SK-N-SH treated with all-trans-retinoic acid at 6 μM for 48 hours (cell line): ENCODE results near the gene OTOG.

Experiments
- ATAC-seq: fragments of 200-7000 bp; cut with Tn5 transposase; 3 replicates; pipeline ENCODE4 v1.9.1; 2020; ENCODE audit warnings: mild to moderate bottlenecking, moderate library complexity
- ARNTL ChIP-seq: fragments of 450-650 bp; formaldehyde crosslinking; IDR thresholded peaks from 2 replicates; pipeline ENCODE4 v1.5.0; 2020; ENCODE audit warnings: low read depth, mild to moderate bottlenecking, moderate library complexity, borderline replicate concordance
- BACH2 ChIP-seq: fragments of 250-450 bp; sonication (Bioruptor Pico); IDR thresholded peaks from 2 replicates; pipeline ENCODE4 v1.9.0; 2021; ENCODE audit warnings: mild to moderate bottlenecking, borderline replicate concordance
- ESRRG ChIP-seq: fragments of 250-450 bp; sonication (Bioruptor Pico); IDR thresholded peaks from 2 replicates; pipeline ENCODE4 v1.6.1; 2021; ENCODE audit warnings: mild to moderate bottlenecking
- ISL1 ChIP-seq: fragments of 250-450 bp; sonication (Bioruptor Pico); IDR thresholded peaks from 2 replicates; pipeline ENCODE4 v2.1.2; 2022; ENCODE audit warnings: mild to moderate bottlenecking, moderate library complexity
- OSR1 ChIP-seq: fragments of 250-450 bp; sonication (Bioruptor Pico); IDR thresholded peaks from 2 replicates; pipeline ENCODE4 v1.8.0; 2022; ENCODE audit warnings: moderate library complexity, mild to moderate bottlenecking, inconsistent platforms
- RARB ChIP-seq: fragments of 250-450 bp; sonication (Bioruptor Pico); IDR thresholded peaks from 2 replicates; pipeline ENCODE4 v1.8.0; 2021; ENCODE audit warnings: mild to moderate bottlenecking, moderate library complexity
- SNAI2 ChIP-seq: fragments of 250-450 bp; sonication (Bioruptor Pico); IDR thresholded peaks from 2 replicates; pipeline ENCODE4 v1.5.0; 2020; ENCODE audit warnings: mild to moderate bottlenecking, moderate library complexity
- TCF4 ChIP-seq: fragments of 250-450 bp; sonication (Bioruptor Pico); IDR thresholded peaks from 2 replicates; pipeline ENCODE4 v1.8.0; 2021; ENCODE audit warnings: mild to moderate bottlenecking, moderate library complexity, borderline replicate concordance
- TOX ChIP-seq: fragments of 250-450 bp; sonication (Bioruptor Pico); IDR thresholded peaks from 2 replicates; pipeline ENCODE4 v1.8.0; 2021; ENCODE audit warnings: mild to moderate bottlenecking, moderate library complexity, borderline replicate concordance
- ZC3H10 ChIP-seq: fragments of 250-450 bp; sonication (Bioruptor Pico); IDR thresholded peaks from 2 replicates; pipeline ENCODE4 v1.5.1; 2021; ENCODE audit warnings: mild to moderate bottlenecking, moderate library complexity
- ZFP3 ChIP-seq: fragments of 250-450 bp; sonication (Bioruptor Pico); IDR thresholded peaks from 2 replicates; pipeline ENCODE4 v1.5.0; 2020; ENCODE audit warnings: mild to moderate bottlenecking, moderate library complexity
- ZNF565 ChIP-seq: fragments of 450-650 bp; formaldehyde crosslinking; conservative IDR thresholded peaks from 2 replicates; pipeline ENCODE4 v1.5.0; 2020; ENCODE audit warnings: low read depth, mild to moderate bottlenecking, moderate library complexity
- ZNF70 ChIP-seq: fragments of 450-650 bp; formaldehyde crosslinking; IDR thresholded peaks from 2 replicates; pipeline ENCODE4 v1.5.0; 2020; ENCODE audit warnings: mild to moderate bottlenecking, moderate library complexity
- ZNF8 ChIP-seq: fragments of 450-650 bp; formaldehyde crosslinking; IDR thresholded peaks from 2 replicates; pipeline ENCODE4 v1.5.0; 2020; ENCODE audit warnings: mild to moderate bottlenecking, moderate library complexity
- TF ChIP-seq, protein P1 (sequence below): fragments of 250-450 bp; sonication (Bioruptor Pico); IDR thresholded peaks from 2 replicates; pipeline ENCODE4 v1.5.1; 2021; ENCODE audit warnings: mild to moderate bottlenecking, moderate library complexity
- TF ChIP-seq, protein P2 (sequence below): fragments of 250-450 bp; sonication (Bioruptor Pico); IDR thresholded peaks from 2 replicates; pipeline ENCODE4 v1.8.0; 2020; ENCODE audit warnings: mild to moderate bottlenecking, moderate library complexity, borderline replicate concordance
- TF ChIP-seq, protein P3 (sequence below): fragments of 250-450 bp; sonication (Bioruptor Pico); IDR thresholded peaks from 2 replicates; pipeline ENCODE4 v1.5.1; 2020; ENCODE audit warnings: low read depth, mild to moderate bottlenecking, moderate library complexity
- TF ChIP-seq, protein P4 (sequence below): fragments of 250-450 bp; sonication (Bioruptor Pico); IDR thresholded peaks from 2 replicates; pipeline ENCODE4 v1.5.0; 2020; ENCODE audit warnings: mild to moderate bottlenecking, moderate library complexity
- TF ChIP-seq, protein P5 (sequence below): fragments of 250-450 bp; sonication (Bioruptor Pico); IDR thresholded peaks from 2 replicates; pipeline ENCODE4 v1.8.0; 2021; ENCODE audit warnings: low read depth, mild to moderate bottlenecking, moderate library complexity, borderline replicate concordance

OTOG gene

DNA sequence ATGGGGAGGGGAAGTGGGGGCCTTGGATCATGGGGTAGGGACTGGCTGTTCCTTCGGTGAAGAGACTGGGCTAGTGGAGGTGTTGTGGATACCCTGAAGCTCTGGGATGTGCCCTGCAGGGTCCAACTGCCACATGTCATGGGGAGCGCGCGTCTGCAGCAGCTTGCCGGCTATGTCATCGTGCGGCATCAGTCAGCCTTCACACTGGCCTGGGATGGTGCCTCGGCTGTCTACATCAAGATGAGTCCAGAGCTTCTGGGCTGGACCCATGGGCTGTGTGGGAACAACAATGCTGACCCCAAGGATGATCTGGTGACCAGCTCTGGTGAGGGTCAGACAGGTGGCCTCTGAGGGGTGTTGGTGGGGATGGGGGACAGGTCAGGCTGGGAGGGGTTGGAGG, 9.9 kb downstream of the OTOG start:
- ATAC-seq = no peak
- TF ChIP-seq ZNF70 (CRISPR knock-in tag) = no peak
- TF ChIP-seq, all 23 proteins: peak for 0

DNA sequence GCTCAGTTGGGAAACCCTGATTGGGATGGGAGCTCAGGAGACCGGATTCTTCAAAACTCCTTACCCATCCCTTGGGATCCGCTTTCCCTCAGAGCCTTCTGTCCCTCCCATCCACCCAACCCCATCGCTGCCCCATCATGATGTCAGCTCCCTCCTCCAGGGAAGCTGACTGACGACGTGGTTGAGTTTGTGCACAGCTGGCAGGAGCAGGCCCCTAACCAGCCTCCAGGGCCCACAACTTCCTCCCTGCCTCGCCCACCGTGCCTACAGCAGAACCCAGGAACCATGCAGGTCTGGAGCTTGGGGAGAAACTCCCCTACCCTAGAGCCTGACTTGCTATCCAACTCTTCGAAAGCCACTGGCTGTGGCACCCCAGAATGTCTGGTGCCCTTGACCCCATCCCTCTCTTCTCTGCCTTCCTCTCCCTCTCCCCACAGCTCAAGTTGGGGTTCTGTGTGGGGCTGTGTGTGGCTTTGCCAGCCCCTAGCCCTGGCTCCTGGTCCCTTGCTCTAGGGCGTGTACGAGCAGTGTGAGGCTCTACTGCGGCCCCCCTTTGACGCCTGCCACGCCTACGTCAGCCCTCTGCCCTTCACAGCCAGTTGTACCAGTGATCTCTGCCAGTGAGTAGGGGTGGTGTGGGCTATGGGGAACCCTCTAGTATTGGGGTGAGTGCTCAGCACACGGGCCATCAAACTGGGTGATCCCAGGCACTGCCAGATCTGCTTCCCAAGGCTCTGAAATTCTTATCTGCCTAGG, 11.1 kb downstream of the OTOG start:
- TF ChIP-seq ESRRG (CRISPR knock-in tag) = no peak
- TF ChIP-seq, protein P1, sequence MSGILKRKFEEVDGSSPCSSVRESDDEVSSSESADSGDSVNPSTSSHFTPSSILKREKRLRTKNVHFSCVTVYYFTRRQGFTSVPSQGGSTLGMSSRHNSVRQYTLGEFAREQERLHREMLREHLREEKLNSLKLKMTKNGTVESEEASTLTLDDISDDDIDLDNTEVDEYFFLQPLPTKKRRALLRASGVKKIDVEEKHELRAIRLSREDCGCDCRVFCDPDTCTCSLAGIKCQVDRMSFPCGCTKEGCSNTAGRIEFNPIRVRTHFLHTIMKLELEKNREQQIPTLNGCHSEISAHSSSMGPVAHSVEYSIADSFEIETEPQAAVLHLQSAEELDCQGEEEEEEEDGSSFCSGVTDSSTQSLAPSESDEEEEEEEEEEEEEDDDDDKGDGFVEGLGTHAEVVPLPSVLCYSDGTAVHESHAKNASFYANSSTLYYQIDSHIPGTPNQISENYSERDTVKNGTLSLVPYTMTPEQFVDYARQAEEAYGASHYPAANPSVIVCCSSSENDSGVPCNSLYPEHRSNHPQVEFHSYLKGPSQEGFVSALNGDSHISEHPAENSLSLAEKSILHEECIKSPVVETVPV (CRISPR knock-in tag) = no peak
- no peak for TF ChIP-seq ARNTL (CRISPR knock-in tag)
- TF ChIP-seq ZC3H10 = no peak
- TF ChIP-seq RARB (CRISPR knock-in tag) = no peak
- no peak for TF ChIP-seq SNAI2 (CRISPR knock-in tag)
- TF ChIP-seq, protein P2, sequence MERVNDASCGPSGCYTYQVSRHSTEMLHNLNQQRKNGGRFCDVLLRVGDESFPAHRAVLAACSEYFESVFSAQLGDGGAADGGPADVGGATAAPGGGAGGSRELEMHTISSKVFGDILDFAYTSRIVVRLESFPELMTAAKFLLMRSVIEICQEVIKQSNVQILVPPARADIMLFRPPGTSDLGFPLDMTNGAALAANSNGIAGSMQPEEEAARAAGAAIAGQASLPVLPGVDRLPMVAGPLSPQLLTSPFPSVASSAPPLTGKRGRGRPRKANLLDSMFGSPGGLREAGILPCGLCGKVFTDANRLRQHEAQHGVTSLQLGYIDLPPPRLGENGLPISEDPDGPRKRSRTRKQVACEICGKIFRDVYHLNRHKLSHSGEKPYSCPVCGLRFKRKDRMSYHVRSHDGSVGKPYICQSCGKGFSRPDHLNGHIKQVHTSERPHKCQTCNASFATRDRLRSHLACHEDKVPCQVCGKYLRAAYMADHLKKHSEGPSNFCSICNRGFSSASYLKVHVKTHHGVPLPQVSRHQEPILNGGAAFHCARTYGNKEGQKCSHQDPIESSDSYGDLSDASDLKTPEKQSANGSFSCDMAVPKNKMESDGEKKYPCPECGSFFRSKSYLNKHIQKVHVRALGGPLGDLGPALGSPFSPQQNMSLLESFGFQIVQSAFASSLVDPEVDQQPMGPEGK = no peak
- TF ChIP-seq TOX = no peak
- TF ChIP-seq ZNF70 (CRISPR knock-in tag) = no peak
- TF ChIP-seq ZNF8 (CRISPR knock-in tag) = no peak
- TF ChIP-seq TCF4 (CRISPR knock-in tag) = no peak
- TF ChIP-seq, protein P3, sequence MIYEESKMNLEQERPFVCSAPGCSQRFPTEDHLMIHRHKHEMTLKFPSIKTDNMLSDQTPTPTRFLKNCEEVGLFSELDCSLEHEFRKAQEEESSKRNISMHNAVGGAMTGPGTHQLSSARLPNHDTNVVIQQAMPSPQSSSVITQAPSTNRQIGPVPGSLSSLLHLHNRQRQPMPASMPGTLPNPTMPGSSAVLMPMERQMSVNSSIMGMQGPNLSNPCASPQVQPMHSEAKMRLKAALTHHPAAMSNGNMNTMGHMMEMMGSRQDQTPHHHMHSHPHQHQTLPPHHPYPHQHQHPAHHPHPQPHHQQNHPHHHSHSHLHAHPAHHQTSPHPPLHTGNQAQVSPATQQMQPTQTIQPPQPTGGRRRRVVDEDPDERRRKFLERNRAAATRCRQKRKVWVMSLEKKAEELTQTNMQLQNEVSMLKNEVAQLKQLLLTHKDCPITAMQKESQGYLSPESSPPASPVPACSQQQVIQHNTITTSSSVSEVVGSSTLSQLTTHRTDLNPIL (CRISPR knock-in tag) = no peak
- ATAC-seq = no peak

DNA sequence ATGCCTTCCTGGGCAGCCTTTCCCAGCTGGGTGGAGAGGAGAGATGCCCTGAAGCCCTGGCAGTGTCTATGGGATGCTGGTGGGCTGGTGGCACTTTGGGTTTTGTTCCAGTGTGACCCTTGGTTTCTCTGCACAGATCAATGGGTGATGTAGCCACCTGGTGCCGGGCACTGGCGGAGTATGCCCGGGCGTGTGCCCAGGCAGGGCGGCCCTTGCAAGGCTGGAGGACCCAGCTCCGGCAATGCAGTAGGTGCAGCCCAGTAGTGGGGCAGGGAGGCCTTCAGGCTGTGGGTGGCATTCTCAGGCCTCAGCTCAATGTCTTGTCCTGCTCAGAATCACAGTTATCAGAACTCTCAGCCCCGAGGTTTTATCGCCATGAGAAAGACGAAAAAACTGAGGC, 11.9 kb downstream of the OTOG start:
- TF ChIP-seq, protein P3 (CRISPR knock-in tag) = no peak
- TF ChIP-seq TCF4 (CRISPR knock-in tag) = no peak
- ATAC-seq = no peak

DNA sequence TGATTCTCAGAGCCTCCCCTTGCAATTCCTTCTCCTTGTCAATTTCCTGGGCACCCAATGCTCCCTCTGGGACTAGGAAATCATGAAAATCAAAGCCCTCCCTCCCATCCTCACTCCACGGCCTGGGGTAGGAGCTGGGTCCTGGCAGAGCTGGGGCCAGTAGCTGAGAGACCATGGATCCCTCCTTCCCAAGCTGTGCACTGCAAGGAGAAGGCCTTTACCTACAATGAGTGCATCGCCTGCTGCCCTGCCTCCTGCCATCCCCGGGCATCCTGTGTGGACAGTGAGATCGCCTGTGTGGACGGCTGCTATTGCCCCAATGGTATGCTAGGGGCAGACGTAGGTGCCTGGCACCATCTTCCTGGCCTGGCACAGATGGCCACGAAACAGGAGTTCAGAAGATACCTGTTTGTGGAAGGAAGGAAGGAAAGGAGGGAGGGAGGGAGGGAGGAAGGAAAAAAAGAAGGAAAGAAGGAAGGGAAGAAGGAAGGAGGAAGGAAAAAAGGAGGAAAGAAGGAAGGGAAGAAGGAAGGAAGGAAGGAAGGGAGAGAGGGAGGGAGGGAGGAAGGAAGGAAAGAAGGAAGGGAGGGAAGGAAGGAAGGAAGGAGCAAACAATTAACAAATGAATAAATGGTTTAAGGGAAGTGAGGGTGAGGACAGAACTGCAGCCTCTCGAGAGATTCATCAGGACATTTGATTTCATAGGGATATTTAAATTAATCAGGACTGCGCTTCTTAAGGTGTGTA, 12.5 kb downstream of the OTOG start:
- ATAC-seq = no peak
- TF ChIP-seq OSR1 (CRISPR knock-in tag) = no peak
- TF ChIP-seq TCF4 (CRISPR knock-in tag) = no peak
- TF ChIP-seq, protein P2 = no peak
- no peak for TF ChIP-seq BACH2 (CRISPR knock-in tag)
- TF ChIP-seq, protein P4, sequence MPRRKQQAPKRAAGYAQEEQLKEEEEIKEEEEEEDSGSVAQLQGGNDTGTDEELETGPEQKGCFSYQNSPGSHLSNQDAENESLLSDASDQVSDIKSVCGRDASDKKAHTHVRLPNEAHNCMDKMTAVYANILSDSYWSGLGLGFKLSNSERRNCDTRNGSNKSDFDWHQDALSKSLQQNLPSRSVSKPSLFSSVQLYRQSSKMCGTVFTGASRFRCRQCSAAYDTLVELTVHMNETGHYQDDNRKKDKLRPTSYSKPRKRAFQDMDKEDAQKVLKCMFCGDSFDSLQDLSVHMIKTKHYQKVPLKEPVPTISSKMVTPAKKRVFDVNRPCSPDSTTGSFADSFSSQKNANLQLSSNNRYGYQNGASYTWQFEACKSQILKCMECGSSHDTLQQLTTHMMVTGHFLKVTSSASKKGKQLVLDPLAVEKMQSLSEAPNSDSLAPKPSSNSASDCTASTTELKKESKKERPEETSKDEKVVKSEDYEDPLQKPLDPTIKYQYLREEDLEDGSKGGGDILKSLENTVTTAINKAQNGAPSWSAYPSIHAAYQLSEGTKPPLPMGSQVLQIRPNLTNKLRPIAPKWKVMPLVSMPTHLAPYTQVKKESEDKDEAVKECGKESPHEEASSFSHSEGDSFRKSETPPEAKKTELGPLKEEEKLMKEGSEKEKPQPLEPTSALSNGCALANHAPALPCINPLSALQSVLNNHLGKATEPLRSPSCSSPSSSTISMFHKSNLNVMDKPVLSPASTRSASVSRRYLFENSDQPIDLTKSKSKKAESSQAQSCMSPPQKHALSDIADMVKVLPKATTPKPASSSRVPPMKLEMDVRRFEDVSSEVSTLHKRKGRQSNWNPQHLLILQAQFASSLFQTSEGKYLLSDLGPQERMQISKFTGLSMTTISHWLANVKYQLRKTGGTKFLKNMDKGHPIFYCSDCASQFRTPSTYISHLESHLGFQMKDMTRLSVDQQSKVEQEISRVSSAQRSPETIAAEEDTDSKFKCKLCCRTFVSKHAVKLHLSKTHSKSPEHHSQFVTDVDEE (CRISPR knock-in tag) = no peak
- no peak for TF ChIP-seq ZFP3 (CRISPR knock-in tag)
- no peak for TF ChIP-seq SNAI2 (CRISPR knock-in tag)
- TF ChIP-seq ISL1 (CRISPR knock-in tag) = no peak
- TF ChIP-seq TOX = no peak
- TF ChIP-seq ZNF565 = no peak
- TF ChIP-seq, protein P5, sequence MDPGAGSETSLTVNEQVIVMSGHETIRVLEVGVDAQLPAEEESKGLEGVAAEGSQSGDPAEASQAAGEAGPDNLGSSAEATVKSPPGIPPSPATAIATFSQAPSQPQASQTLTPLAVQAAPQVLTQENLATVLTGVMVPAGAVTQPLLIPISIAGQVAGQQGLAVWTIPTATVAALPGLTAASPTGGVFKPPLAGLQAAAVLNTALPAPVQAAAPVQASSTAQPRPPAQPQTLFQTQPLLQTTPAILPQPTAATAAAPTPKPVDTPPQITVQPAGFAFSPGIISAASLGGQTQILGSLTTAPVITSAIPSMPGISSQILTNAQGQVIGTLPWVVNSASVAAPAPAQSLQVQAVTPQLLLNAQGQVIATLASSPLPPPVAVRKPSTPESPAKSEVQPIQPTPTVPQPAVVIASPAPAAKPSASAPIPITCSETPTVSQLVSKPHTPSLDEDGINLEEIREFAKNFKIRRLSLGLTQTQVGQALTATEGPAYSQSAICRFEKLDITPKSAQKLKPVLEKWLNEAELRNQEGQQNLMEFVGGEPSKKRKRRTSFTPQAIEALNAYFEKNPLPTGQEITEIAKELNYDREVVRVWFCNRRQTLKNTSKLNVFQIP (CRISPR knock-in tag) = no peak
- TF ChIP-seq, protein P1 (CRISPR knock-in tag) = no peak
- TF ChIP-seq ZNF8 (CRISPR knock-in tag) = no peak
- TF ChIP-seq RARB (CRISPR knock-in tag) = no peak
- no peak for TF ChIP-seq ARNTL (CRISPR knock-in tag)
